GM18502 (cell line): ENCODE measurements around the gene EPB41L4A.
"Not testable (repeated sequence)": the region's sequence is repeated elsewhere in the genome, so short reads cannot be mapped to it uniquely, and the experiment has no call there.

Experiments used
- ATAC-seq: cut with Tn5 transposase; IDR thresholded peaks from one replicate; pipeline ENCODE4 v1.9.1; 2021; ENCODE audit warnings: mild to moderate bottlenecking; ENCODE audit not compliant: unreplicated experiment, poor library complexity

The EPB41L4A gene

DNA sequence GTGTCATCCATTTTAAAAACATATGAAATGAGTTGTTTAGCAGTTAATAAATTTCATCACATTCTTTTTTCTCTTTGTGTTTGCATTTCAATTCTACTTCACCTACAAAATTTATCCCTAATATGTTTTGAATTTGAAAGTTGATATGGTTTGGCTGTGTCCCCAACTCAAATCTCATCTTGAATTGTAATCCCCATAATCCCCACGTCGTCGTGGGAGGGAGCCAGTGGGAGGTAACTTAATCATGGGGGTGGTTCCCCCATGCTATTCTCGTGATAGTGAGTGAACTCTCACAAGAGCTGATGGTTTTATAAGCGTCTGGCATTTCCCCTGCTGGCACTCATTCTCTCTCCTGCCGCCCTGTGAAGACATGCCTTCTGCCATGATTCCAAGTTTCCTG is 200.1 kb downstream of the EPB41L4A start:
- ATAC-seq = no peak

DNA sequence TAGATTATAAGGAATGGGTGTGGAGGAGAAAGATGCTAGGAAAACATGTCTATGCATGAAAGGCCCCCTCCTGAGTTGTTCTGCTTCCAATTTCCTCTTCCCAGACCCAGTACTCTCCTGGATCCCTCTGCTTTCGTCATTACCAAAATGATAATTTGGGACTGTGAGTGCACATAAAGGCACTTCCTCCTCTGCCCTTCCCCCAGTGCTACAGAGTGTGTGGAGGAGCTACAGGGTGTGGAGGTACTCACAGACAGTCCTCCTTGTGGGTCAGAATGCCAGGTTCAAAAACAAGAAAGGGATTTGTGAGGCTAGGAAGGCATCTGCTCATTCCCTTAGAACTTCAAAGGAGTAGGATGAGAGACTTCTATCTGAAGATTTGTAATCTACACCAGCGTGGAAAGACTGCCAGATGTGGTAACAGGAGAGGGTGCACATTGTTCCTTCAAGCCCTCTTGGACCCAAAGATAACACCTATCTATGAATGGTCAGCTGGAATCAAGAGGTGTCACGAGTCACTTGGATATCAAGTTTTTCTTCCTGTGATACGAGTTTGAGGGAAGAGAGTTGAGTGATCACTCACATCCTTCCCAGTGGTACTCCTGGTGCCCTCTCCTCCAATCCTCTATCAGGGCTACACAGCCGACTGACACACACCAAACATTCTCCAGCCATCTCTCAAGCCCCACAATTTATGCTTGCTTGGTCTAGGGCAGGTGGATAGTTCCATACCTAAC is 201.1 kb downstream of the EPB41L4A start:
- ATAC-seq = no peak

DNA sequence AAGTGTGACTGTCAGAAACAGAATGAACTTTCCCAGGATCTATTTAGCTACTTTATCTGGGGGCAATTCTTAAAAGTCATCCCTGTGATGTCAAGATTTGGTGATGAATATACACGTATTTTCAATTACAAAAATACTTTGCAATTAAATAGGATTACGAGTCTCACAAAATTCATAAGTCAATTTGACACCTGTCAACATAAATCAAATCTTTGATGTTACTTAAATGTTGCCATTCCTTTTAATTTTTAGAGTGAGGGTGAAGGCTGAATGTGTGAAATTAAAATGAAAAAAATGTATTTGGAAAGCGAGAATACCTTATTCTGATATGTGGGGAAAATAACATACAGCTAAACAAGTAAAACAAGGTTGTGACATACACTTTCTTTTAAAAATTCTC is 202.9 kb downstream of the EPB41L4A start:
- ATAC-seq = no peak

DNA sequence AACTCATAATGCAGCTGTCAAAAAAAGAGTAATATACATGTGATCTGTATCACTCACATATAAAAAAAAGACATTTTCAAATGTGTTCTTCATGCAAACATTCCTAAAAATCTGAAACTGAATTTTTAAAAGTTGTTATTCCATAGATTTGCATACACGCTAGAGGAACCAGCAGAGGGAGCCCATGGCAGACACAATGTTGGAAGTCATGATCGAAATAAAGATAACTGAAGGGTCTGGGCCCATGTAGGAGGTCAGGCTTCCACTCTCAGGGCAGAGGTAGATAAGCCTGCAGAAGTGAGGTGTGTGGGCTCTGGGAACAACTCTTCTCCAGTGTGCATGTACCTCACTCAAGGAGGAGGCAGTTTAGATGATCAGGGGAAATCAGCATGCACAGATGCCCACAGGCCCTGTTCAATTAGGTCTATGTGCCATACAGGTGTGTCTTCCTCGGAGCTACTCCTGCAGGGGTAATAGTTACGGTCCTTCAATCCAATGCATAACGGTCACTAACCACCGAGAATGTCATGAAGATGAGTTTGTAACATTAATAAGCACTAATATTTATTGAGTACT is 208.6 kb downstream of the EPB41L4A start:
- ATAC-seq = no peak

DNA sequence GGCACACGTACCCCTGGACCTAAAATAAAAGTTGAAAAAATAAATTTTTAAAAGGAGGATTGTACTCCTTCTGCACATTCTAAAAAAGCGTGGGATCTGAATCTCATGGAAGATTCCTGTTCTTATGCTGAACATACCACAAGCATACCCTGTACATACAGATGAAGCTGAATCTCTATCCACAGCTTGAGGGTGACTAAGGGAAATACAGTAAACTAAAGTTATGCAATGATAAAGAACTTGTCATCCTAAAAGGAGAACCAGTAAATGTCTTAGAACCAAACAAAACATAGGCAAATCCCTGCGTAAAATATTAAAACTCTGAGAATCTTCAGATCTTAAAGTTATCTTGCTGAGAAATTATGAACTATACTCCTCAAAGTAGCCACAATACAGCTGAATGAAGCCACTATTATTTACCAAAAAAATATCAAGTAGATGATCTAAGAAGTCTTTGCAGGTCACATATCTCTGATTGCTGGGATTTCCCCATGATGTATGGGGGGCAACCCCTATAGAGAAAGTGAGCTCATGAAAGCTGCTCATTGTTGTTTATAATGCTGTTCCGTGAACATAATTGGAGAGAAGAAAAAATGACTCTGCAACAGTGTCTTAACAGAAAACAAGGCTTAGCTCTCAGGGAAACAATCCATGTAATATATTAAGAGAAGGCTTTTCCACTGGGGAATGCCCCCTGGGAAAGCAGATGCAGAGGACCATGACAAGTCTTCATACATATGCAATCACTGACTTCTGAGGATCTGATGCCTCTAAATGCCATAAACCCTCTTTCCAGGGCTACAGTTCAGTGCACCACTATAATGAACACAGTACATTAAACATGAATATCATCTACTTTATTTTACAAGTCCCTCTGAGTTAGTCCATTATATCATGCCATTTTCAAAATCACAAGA is 210.1 kb downstream of the EPB41L4A start:
- no peak for ATAC-seq

DNA sequence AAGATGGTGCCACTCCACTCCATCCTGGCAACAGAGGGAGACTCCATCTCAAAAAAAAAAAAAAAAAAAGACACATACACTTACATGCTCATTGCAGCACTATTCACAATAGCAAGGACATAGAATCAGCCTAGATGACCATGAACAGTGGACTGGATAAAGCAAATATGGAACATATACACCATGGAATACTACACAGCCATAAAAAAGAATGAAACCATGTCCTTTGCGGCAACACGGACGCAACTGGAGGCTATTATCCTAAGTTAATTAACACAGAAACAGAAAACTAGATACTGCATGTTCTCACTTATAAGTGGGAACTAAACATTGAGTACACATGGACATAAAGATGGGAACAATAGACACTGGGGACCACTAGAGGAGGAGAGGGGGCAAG is 210.9 kb downstream of the EPB41L4A start:
- not testable (repeated sequence) for ATAC-seq

DNA sequence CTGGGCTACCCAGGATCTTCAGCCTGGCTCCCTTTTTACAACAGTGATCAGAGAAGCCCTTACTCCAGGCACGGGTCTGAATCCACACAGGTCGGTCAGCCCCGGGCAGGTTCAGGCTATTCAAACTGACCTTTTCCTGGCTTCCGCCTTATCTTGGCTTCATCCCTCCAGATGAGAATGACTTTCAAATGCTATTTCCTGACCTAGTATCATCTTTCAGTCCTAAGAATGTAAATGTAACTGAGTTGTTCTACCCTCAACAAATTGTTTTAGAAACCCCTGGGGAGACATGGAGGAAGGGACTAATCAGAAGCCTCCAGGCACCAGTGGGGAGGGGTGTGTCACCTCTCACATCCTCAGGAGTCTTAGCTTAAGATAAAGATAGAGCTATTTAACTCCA is 213.2 kb downstream of the EPB41L4A start:
- no peak for ATAC-seq

DNA sequence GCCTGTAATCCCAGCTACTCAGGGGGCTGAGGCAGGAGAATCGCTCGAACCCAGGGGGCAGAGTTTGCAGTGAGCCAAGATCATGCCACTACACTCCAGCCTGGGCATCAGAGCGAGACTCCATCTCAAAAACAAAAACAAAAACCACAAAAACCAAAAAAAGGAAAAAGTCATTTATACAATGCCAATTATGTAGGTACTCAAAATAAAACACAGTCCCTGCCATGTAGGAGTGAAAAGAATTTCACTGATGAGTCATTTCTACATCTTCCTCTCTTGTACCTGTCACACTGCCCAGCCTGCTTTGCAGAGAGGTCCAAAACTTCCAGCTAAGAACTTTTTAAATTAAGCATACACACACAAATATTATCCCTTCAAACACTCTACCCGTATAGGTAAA is 215.8 kb downstream of the EPB41L4A start:
- peak; percentile 66 for ATAC-seq

DNA sequence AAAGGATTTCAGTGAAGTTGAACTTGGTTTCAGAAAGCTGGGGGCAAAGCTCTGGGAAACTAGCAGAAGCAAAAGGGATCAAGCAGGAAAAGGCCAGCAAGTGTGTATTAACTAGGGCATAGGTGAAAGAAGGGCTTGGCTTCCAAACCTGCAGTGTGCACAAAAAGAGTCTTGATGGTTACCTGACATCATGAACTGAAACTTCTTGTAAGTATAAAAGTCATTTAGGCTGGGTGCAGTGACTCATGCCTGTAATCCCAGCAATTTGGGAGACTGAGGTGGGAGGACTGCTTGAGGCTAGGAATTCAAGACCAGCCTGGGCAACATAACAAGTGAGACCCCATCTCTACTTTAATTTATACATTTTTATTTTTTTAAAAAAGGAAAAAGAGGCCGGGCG is 216.4 kb downstream of the EPB41L4A start:
- ATAC-seq = no peak

DNA sequence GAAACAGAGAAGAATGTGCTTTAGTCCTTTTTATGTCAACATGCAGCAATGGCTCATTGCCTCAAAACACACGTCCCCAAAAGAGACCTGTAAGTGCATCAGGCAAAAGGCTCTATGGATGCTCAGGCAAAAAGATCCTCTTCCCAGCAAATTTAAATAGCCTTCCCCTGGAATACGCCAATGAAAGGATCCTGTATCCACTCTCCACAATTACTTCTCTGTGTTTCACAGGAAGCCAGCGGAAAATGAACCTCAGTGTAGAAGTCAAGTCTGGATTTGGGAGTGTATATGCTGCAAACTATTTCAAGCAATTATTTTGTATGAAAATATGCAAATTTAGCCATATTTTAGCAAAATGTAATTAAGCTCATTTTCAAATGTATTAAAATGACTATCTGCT is 217.9 kb downstream of the EPB41L4A start:
- no peak for ATAC-seq

DNA sequence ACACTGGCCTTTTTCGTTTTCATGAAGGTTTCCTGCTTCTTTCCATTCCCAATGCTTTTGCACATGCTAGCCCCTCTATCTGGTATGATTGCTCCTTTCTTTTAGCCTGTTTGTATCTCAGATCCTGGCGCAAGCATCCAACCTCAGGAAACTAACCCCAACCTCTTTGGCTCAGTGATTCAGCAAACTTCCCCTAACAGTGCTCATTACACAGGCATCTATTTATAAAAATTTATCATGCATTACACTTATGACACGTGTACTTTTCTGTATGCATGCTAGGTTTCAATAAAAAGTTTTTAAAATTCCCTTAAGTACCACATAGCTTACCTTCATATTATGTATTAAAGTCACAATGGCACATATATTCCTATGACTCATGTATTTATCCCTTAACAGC is 218.9 kb downstream of the EPB41L4A start:
- no peak for ATAC-seq

DNA sequence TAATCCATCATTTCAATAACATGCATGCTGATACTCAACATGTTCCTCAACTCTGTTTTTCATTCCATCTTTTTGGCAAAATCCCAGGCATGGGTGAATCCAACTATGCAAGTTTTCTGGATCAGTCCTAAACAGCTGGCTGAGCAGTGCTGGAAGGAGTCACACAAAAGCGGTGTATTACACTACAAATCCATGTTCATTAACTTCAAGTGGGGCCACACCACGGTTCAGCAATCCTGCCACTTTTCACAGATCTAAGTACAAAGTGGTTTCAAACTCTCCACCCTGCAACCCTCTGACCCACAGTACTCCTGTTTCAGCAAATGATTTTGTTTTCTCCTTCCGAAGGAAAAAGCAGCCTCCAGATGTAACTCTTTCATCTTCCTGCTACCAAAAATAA is 222.5 kb downstream of the EPB41L4A start:
- ATAC-seq = no peak

DNA sequence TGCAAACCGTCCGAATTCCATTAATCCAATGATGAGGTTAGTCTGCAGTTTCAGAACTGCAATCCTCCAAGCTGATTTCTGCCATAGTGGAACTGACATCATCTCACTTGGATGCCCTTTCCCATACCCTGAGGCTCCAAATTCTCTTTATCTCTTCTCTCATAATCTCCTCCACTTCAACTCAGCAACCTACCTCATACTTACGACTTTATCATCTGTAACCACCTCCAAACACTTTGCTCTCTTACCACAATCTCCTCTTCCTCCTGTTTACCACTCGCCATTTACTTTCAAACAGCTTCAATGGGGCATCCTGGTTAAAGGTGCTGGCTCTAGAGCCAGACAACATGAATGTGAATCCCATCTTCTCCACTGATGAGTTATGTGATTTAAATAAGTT is 223.2 kb downstream of the EPB41L4A start:
- no peak for ATAC-seq

DNA sequence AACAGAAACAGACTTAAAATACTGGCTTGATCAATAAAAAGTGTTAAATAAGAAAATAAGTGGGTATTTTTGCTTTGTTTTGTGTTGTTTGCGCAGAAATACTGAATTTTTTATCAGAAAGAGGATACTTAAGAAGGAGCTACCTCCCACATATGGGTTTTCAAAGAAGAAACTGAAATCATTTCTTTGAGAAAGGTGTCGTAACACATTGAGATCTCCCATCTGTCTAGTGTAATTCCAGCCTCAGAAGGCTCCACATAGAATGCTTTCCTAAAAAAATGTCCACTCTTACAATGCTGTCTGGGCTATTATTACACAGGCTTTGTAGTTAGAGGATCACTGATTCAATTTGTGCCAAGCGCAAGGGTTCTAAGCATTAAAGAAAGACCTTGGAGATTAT is 226.2 kb downstream of the EPB41L4A start:
- no peak for ATAC-seq

DNA sequence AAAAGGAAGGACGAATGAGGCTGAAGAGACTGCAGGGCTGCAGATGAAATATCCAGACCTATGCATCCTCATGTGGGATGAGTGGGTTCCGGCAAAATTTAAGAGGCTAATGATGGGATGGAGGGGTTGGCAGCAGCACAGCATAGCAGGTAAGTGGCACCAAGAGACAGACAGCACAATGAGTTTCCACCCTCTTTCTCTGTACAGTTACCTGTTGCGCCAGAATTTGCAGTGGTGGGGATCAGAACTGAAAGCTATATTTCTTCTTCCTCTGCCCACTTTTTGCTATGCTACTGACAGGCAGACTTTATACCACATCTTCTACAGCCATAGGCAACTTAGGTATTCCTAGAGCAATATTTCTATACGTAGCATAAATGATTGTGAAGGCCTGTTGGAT is 227.0 kb downstream of the EPB41L4A start:
- no peak for ATAC-seq

DNA sequence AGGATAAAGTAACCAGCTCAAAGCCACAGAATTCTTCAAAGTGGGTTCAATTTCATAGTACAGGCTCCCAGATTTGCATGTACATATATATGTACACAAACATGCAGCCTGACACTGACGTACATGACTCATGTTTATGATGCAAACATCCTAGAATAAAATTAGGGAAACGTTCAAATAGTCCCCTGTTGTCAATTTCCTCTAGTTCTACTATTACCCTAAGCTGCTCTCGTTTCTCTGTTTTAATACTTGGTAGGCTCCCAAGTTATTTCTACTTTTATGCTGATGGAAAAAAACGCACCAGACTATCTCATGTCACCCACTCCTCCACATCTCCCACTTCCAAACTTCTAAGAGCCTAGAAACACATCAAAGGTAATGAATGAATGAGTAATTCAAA is 229.7 kb downstream of the EPB41L4A start:
- ATAC-seq = no peak

DNA sequence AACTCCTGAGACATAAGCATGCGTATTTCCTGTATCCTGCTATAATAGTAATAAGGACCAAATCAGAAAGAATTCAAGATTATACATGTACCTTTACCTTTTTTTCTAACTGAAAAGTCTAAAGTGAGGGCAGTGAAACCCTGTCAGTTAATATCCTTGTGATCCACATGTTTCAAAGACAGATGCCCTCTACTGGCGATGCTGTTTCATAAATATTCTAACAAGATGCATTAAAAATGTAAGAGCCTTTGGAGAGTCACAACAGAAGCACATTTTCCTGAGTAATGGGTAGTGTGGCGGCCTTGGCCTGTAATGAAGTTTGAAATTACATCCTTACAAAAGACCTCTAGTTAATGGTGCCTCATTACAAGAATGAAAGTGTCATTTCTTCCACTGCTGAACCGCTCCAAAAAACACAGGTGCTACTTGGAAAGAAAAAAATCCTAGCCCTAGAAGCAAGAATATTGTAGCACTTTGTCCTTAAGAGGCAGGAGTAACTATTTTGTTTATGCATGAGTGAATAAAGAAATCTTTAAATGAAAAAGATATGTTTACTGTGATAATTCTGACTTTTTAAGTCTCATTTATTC is 232.6 kb downstream of the EPB41L4A start:
- no peak for ATAC-seq

DNA sequence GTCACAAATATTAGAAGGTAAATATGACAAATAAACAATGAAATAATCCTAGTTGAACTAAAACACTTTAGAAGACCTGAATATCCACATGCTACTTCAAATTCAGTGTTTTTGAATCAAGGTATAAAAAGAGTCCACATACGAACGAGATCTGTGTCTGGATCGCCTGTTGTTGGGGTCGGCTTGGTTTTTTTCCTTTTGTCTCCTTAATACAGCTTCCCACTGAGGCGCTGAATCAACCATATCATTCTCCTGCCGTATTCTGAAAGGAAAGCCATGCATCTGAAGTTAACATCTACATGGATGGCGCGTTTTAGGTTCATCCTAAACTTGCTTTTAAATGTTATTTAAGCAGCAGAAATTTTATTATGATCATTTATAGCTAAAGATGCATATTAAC is 235.2 kb downstream of the EPB41L4A start:
- ATAC-seq = no peak

DNA sequence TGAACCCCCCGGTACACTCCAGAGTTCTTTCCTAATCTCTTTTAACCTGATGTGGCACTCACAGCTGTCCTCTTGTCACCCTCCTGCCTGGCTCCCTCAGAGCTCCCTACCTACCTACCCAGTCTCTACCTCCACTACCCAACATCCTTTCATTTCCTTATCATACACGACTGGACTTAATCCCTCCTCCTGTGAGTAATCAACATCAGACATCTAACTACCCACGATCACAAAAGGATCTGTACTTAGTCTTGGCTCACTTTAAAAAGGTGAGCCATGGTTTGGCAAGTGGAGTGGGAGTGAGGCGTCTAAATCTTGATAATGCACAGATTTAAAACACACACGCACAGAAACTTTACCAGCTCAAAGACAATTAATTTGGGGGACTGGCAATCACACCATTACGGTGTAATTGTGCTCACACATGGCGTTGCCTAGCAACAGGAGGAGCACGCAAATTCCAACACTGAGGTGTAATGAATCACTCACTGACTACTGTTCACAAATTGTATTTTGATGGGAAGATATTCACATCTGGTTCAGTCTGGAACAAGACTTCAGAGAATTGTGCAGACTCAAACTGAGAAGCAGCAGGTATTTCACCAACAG is 235.9 kb downstream of the EPB41L4A start:
- no peak for ATAC-seq

DNA sequence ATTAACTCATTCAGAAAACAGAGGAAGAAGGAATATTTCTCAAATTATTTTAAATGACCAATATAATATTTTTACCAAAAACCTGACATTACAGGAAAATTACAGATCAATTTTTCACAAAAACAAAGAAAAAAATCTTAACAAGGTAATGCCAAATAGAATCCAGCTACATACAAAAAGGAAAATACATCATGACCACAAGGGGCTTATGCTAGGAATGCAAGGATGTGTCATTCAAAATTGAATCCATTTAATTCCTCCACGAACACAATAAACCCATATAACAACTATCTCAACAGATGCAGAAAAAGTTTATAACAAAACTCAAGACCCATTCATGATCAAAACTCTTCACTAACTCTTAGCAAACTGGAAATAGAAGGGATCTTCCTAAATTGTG is 239.8 kb downstream of the EPB41L4A start:
- ATAC-seq = no peak
